Prostate gland (tissue), 2 donors: Measurements from ENCODE around the gene SUGCT. TPM values are rescaled to one million over a fixed set of nuclear protein-coding genes. Genes with fewer than 3 reads are reported as not detected.

Experiments
- DNase-seq: peaks from one replicate; pipeline ENCODE4 v3.0.0-alpha.2; 2019; ENCODE audit warnings: low spot score
- H3K27ac ChIP-seq, 2 donors: fragments of 200-600 bp; sonication (generic); 2 replicates each; pipeline ENCODE4 v1.5.1; 2017 to 2019
- H3K27me3 ChIP-seq: fragments of 200-600 bp; sonication (generic); replicated peaks from 2 replicates; pipeline ENCODE4 v1.5.1; 2019; ENCODE audit not compliant: insufficient read depth
- H3K36me3 ChIP-seq, 2 donors: fragments of 200-600 bp; sonication (generic); 1 replicate in 1 of 2; 2 replicates in 1 of 2; pipeline versions ENCODE4 v1.5.1 to v1.8.1; 2017 to 2019
- H3K4me1 ChIP-seq: fragments of 200-600 bp; sonication (generic); replicated peaks from 2 replicates; pipeline ENCODE4 v1.5.1; 2019
- H3K4me3 ChIP-seq, 2 donors: fragments of 200-600 bp; sonication (generic); 2 replicates each; pipeline ENCODE4 v1.5.1; 2017 to 2019
- H3K9me3 ChIP-seq: fragments of 200-600 bp; sonication (generic); 2 replicates; pipeline ENCODE4 v1.5.1; 2017
- CTCF ChIP-seq, 4 experiments: fragments of 200-600 bp in 2 of 4; fragments of 450-650 bp in 2 of 4; sonication (generic) in 2 of 4; IDR thresholded peaks; 1 replicate in 3 of 4; 2 replicates in 1 of 4; pipeline ENCODE4 v1.5.1; 2016 to 2019; ENCODE audit warnings: antibody characterized with exemption in 4 of 4, mild to moderate bottlenecking in 2 of 4, moderate library complexity in 2 of 4
- POLR2A ChIP-seq: fragments of 450-650 bp; IDR thresholded peaks from one replicate; pipeline ENCODE4 v1.6.1; 2016; ENCODE audit warnings: antibody characterized with exemption, mild to moderate bottlenecking
- POLR2AphosphoS5 ChIP-seq: sonication (generic); formaldehyde crosslinking; IDR thresholded peaks from one replicate; pipeline ENCODE4 v1.6.1; 2017; ENCODE audit warnings: antibody characterized with exemption
- WGBS: methylation state at CpG from one replicate; pipeline ENCODE4 v1.1.5; 2018; 5-methylcytosine and 5-hydroxymethylcytosine counted together
- intact Hi-C: fragments of 100-400 bp; cut with DNase I; formaldehyde crosslinking; loops from one replicate; pipeline ENCODE4 v1.14.2; 2022
- total RNA-seq, 2 donors: library from RNA; depleted of rRNA; stranded (reverse); fragments of >200 nt; gene quantifications; one replicate each; pipeline ENCODE4 v1.1.0, GENCODE V29; 2016

The SUGCT gene
- total RNA-seq, 2 donors from 2014 or later = 2.2 to 3.2 TPM

DNA sequence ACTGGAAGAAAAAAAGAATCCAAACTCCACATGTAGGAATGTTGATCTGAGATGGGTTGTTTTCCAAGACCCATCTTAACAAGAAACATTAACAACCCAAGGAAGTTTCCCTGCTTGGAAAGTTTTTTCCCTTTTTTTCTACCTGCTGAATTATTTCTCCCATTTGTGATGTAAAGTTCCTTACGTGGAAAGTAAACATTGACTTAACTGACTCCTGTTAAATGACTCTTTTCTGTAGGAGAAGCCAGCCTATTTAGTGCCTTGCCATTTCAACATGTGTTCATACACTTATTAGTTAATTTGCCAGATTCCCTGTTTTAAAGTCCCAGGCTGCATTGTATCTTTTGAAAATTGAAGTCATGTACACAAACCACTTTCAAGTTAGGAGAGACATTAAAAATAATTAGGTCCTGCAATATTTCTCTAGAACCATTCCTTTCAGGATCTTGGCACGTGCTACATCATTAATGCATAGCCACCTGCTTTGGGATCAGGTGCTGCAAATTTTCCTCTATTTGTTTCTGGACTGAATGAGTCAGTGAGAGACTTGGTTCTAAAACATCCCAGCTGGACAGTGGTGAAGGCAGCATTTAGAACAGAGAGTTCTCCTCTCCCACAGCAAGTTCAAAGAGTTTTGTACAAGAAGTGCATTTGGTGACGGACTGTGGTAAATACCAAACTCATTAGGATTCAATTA is 698.5 kb downstream of the SUGCT start:
- H3K36me3 ChIP-seq = no peaks in the 10 kb centered on the region
- no peaks in the 10 kb centered on the region for H3K9me3 ChIP-seq
- intact Hi-C loops = no loop called here
- H3K27ac ChIP-seq = no peak overlapping the region
- no peak overlapping the region for H3K4me3 ChIP-seq
- H3K4me1 ChIP-seq = no peaks in the 10 kb centered on the region
- 58% methylated on average over 3 of the region's 3 CpGs for WGBS
- TF ChIP-seq CTCF (IDR thresholded peaks at IDR 0.05) = no peak
- no peak for TF ChIP-seq POLR2AphosphoS5
- no peak for TF ChIP-seq POLR2A
- H3K27me3 ChIP-seq = no peaks in the 10 kb centered on the region
- no peak for DNase-seq

- TF ChIP-seq POLR2AphosphoS5 = no peak
- TF ChIP-seq CTCF (IDR thresholded peaks at IDR 0.05) = no peak
- TF ChIP-seq POLR2A = no peak
- Histone ChIP-seq H3K4me3 (no peak overlapping the region), H3K9me3 (no peaks in the 10 kb centered on the region), H3K36me3 (no peaks in the 10 kb centered on the region), H3K27ac (no peak overlapping the region), H3K27me3 (no peaks in the 10 kb centered on the region), H3K4me1 (no peaks in the 10 kb centered on the region)
- no peak for DNase-seq
- WGBS = 62% methylated on average over 2 of the region's 2 CpGs
- intact Hi-C loops = no loop called here
These were observed 699.1 kb downstream of the SUGCT start for GRCh38 chr7:40833888-40834234.

DNA sequence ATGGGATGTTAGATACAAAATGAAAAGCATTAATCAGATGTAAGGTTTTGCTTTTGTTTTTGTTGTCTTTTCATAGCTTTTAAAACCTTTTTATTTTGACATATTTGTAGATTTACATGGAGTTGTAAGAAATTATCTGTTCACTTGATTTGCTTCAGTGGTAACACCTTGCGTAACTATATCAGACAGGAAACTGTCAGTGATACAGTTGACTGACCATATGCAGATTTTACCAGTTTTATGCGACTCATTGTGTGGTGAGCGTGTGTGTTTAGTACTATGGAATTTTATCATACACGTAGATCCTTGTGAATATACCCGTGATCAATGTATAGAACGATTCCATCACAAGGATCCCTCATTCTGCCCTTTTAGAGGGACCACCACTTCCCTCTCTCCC is 701.4 kb downstream of the SUGCT start:
- Histone ChIP-seq H3K27me3 (no peaks in the 10 kb centered on the region), H3K4me1 (no peaks in the 10 kb centered on the region), H3K9me3 (no peaks in the 10 kb centered on the region), H3K36me3 (no peaks in the 10 kb centered on the region), H3K27ac (no peak overlapping the region), H3K4me3 (no peak overlapping the region)
- DNase-seq = no peak
- intact Hi-C loops = no loop called here
- WGBS = 92% methylated on average over 6 of the region's 6 CpGs
- TF ChIP-seq POLR2AphosphoS5 (no peak), POLR2A (no peak), CTCF (IDR thresholded peaks at IDR 0.05) (no peak)

- no peak for DNase-seq
These were observed 705.1 kb downstream of the SUGCT start for GRCh38 chr7:40839881-40840280.

More at GRCh38 chr7:40839881-40840280, 705.1 kb downstream of the SUGCT start:
- intact Hi-C loops = no loop called here
- Histone ChIP-seq H3K4me1 (no peaks in the 10 kb centered on the region), H3K27me3 (no peaks in the 10 kb centered on the region), H3K4me3 (no peak overlapping the region), H3K9me3 (no peaks in the 10 kb centered on the region), H3K27ac (no peak overlapping the region), H3K36me3 (no peaks in the 10 kb centered on the region)
- TF ChIP-seq CTCF (IDR thresholded peaks at IDR 0.05) (no peak), POLR2A (no peak), POLR2AphosphoS5 (no peak)
- WGBS = 89% methylated on average over 3 of the region's 3 CpGs
